Measurements from ENCODE around the gene DDX49.

GRCh38 chr19:18878858-18879578 lies 40.5 kb upstream of the DDX49 start:
- TF ChIP-seq ELF4 (IDR thresholded peaks at IDR 0.05) (no peak), SP1 (IDR thresholded peaks at IDR 0.05) (no peak), FOXA1 (IDR thresholded peaks at IDR 0.05) (no peak), BHLHE40 (IDR thresholded peaks at IDR 0.05; ENCODE audit: borderline replicate concordance) (no peak), TARDBP (IDR thresholded peaks at IDR 0.05) (no peak), LEF1 (IDR thresholded peaks at IDR 0.05; ENCODE audit: borderline replicate concordance) (no peak), NFRKB (IDR thresholded peaks at IDR 0.05) (no peak), FOXM1 (IDR thresholded peaks at IDR 0.05; ENCODE audit: borderline replicate concordance) (no peak), FOXK2 (IDR thresholded peaks at IDR 0.05) (no peak), SUZ12 (IDR thresholded peaks at IDR 0.05) (no peak)

Measured in HEK293T (cell line).